HL-60 (cell line): ENCODE measurements around the gene NBPF1.
"Not testable (repeated sequence)": the region's sequence is repeated elsewhere in the genome, so short reads cannot be mapped to it uniquely, and the experiment has no call there.

Experiments
- CTCF ChIP-seq: IDR thresholded peaks from one replicate; pipeline ENCODE4 v1.5.1; 2011; ENCODE audit warnings: low read length, control low read depth, inconsistent platforms; ENCODE audit not compliant: insufficient read depth
- GABPA ChIP-seq: IDR thresholded peaks from 2 replicates; pipeline ENCODE4 v1.6.1; 2012; ENCODE audit warnings: low read depth
- POLR2AphosphoS5 ChIP-seq: IDR thresholded peaks from 2 replicates; pipeline ENCODE4 v1.6.1; 2012; ENCODE audit warnings: low read depth
- REST ChIP-seq: IDR thresholded peaks from 2 replicates; pipeline ENCODE4 v1.6.1; 2012; ENCODE audit warnings: low read depth; ENCODE audit not compliant: insufficient replicate concordance
- SPI1 ChIP-seq: IDR thresholded peaks from 2 replicates; pipeline ENCODE4 v1.6.1; 2012; ENCODE audit warnings: low read depth, mild to moderate bottlenecking, borderline replicate concordance

- TF ChIP-seq CTCF, POLR2AphosphoS5, REST, GABPA, SPI1: not testable (repeated sequence)
Measured at GRCh38 chr1:16642025-16642966, 28.9 kb upstream of the NBPF1 start.
